NOMO-1 treated with dmso at 0.1 percent for 144 hours (cell line): ENCODE results near the gene ELOVL6.

ENCODE experiments used
- DNase-seq: peaks from one replicate; lab custom pipeline; 2025; ENCODE audit not compliant: unreplicated experiment; lab: John Stamatoyannopoulos, UW

The ELOVL6 gene

DNA sequence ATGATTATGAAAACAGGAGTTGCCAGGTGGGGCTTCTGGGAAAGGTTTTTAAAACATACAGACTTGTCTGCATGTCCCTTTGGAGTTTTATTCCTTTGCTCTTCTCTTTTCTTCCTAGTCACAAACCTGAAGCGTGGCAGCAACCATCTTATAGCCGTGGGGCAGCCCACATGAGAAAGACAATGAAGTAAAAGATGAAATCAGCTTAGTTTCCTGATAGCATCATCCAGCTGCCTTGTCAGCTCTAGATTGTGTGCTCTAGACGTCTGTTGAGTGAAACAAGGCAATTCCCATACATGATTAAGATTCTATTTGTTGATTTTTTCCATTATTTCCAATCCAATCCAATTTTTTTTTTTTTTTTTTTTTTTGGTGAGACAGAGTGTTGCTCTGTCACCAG is 68.9 kb downstream of the ELOVL6 start:
- no peak for DNase-seq

DNA sequence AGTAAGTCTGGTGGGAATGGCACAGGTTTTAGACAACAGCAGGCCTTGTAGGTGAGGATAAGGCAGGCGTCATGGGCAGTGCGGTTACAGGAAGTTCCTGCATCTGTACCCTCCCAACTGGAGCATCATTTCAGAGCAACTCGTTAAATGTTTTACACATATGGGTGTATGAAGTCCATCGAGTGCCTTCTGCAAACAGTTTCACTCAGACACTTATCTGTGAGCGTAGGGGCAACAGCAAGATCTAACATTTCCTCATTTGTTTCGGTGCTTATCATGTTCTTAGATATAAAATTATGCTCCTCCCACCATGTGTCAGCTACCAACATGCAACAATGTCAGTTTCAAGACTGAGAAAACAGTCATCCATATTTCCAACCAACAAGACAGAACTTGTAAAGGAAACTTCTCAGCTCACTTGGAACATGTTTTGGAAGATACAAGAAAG is 69.9 kb downstream of the ELOVL6 start:
- DNase-seq: no peak

DNA sequence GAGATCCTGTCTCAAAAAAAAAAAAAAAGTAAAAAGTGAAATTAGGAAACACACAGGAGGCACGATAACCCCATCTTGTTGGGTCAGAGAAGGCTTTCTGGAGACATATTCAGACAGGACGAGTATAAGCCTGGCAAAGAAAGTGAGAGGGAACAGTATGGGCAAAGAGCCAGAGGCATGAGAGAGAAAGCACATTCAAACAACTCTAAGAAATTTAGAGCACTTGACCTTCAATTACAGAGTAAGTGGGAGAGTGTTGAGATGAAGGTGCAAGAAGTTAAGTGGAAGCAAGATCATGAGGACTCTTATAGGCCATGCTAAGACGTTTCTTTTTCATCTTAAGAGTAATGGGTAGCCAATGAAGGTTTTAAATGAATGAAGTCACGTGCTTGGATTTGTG is 70.4 kb downstream of the ELOVL6 start:
- DNase-seq: no peak

DNA sequence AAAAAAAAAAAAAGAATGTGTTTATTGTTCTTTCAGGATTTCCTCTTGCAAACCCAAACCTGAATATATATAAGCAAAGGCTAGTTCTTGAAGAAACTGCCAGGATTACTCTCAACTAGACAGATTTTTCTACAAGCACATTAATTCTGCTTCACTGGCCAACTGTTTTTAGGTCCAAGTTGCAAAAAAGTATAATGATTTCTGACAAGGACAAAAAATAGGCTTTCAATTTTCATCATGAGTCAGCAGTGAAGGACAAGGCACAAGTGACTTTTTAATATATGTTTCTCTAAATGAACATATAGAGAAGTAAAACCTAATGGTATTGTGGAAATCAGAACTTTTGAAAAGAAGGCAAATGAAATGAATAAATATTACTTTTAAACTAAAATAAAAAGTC is 73.7 kb downstream of the ELOVL6 start:
- DNase-seq: no peak

DNA sequence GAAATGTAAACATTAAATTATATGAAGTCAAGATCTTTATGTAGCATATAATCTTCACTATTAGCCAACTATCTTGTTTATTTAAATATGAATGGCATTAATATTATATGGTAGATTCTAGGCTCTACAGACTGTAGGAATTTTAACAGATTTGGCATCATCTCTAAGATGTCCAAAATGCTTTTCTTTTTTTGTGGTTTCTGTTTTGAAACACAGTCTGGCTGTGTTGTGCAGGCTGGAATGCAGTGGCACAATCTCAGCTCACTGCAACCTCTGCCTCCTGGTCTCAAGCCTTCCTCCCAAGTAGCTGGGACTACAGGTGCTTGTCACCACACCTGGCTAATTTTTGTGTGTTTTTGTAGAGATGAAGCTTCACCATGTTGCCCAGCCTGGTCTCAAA is 76.2 kb downstream of the ELOVL6 start:
- no peak for DNase-seq

DNA sequence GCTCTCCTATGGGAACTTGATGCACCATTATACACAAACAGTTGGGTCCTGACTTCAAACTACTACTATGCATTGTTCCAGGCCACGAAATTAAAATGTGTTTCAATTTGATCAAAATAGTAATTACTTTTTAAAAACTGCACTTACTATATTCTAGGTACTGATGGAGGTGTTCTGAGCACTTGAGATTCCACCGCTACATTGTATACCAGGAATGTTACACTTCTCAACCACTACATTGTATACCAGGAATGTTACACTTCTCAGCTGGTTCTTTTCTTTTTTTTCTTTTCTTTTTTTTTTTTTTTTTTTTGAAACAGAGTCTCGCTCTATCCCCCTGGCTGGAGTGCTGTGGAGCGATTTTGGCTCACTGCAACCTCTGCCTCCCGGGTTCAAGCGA is 77.9 kb downstream of the ELOVL6 start:
- no peak for DNase-seq

DNA sequence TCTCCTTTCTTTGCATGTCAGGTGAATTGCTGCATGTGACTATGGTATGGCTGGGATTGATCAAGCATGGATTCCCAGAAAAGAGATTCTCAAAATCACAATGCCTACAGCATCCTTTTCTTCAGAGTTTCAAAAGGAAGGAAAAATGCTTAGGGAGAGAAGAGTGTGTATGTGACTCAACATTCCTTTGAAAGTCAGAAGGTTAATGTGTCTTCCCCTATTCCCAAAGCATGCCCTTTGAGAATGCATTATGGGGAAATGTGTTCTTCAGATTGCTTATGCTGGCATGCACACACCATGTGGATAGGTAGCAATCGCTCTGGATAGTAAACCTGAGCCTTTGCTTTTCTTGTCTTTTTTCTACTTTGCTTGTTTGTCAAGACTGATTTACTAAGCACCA is 78.5 kb downstream of the ELOVL6 start:
- no peak for DNase-seq

DNA sequence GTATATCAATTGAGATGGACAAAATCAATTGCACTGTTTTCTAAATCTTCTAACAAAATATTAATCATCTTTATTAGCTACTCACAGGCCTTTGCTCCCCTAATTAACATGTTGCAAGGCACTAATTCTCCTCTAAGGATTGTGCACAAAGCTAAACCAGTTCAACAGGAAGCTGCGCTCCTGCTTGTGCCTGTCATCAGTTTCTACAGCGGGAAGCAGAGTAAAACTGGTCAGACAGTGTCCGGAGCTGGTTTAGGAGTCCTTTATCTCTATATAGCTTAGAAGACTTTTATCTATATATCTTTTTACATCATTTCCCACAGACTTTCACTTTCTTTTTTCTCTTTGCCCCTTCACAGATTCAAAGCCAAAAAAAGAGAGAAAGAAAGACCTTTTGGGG is 79.1 kb downstream of the ELOVL6 start:
- DNase-seq: no peak

DNA sequence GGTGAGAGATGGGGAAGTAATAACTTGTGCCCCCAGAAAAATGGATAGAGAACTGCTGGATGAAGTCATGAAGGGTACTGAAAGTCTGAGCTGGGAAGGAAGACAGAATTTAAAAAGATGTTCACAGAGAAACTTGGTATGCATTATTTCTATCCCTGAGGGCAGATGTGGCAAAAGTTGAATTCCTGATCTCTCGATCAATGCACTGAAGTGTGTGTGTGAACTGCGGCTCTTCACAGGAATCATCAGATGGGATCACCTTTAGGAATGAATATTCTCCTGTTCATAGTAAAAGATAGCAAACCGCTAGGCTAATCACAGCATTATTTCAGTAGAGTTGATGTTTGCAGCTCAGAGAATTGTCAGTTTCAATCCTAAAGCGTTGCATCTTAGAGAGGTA is 86.4 kb downstream of the ELOVL6 start:
- no peak for DNase-seq

DNA sequence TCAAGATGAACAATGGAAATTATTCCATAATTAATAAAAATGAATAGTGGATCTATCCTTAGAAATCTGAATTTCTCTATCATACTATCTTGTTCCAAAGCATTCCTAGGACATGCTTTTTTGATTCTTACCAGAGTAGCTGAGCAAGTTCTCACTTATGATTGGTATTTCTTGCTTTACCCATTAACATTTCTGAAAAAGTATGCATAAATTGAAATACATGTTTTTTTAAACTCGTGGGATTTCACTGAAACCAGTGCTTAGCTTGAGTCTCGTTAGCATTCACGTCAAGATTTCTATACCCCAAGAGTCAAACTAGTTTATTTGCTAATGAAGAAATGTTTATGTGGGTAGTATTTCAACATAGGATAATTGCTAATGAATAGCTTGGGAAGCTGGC is 89.0 kb downstream of the ELOVL6 start:
- DNase-seq: no peak

DNA sequence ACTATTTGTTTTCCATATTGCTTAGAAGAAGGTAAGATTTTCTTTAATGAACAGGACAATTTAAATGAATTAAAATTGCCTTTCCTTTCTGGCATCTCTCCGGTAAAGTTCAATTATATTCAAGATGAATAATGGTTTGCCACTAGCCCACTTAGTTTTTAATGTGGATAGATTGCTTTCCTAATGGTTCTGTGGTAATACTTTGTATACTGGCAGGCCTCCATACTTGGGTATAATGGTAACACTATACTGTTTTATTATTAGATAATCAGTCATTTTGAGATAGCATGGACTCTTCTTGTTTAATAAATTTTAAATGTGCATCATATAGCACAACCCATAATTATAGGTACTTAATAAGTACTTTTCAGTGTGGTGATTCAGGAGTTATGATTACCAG is 89.5 kb downstream of the ELOVL6 start:
- no peak for DNase-seq

DNA sequence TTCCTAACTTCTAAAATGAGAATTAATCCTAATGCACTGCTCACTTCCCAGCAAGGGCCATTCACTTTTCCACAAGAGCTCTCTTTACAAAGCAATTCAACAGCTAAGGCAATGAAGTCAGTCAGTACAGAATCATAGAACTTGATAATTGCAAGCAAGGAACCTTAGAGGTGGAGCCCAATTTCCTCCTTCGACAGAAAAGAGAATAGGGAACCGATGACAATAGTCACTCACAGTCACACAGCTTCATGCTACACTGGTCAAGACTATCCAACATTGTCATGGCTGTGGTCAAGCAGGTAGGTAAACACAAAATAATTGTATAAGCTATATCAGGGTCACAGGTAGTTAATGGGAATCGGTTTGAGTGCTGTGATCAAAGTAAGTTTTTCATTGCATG is 90.0 kb downstream of the ELOVL6 start:
- DNase-seq: no peak

DNA sequence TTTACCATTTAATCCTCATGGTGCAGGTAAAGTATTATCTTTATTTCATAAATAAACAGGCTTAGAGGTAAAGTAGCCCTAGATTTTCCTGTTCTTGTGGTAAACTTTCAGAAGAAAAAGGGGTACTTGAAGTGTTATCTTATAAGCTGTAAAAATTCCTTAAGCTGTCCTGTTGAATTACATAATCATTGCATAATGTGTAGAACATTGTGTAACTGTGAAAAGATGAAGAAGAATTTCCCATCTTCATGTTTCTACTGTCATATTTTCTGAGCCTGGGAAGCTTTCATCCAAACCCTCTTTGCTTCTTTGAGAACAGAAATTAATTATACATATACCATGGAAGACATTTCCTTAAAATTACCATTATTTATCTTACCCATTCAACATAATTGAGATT is 90.5 kb downstream of the ELOVL6 start:
- no peak for DNase-seq

DNA sequence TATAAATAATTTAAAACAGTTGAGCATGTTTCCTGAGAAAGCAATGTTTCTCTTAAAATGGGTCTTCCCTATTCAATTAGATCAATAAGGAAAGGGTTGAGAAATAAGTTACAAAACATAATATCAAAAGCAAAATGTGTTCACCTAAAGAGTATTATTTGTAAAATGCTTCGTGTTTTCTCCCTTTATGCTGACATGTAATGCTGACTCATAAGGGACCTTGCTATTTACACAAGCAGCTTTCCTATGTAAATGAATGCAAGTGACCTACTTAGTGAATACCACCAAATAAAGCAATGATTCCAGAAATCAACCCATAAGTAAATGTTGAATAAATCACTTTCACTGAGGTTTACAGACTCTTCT is 91.5 kb downstream of the ELOVL6 start:
- no peak for DNase-seq

DNA sequence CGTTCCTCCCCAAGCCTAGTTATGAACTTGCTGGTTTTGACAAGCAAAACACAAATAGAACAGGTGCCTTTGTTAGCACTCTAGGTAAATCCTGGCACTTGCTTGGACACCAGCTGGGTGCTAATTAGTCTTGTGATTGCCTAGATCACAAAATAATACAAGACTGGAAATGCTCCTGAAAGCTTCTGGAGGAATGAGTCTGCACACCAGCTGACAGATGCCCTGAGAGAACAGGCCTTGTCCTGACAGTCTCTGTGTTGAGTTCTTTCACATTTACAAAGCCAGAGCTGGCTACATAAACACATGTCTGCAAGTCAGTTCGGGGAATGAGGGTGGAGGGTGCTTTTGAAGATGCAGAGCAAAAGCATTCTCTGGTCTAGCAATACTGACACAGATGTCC is 93.8 kb downstream of the ELOVL6 start:
- DNase-seq: no peak

DNA sequence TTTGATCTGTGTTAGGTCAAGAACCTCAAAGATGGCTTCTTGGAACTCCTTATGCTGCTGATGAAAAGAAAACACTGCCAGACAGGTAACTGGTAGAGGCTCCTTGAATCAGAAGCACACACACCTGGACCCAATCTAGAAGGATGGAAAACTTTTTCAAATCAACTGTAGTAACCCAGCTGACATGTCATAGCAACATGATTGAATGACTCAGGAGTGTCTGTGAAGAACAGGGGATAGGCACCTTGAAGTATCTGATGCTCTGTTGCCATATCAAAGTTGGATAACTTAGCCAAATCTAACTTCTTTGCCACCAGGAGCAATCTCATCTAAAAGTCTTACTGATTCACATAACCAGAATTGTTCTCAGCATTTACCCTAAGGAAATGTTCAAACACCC is 98.8 kb downstream of the ELOVL6 start:
- no peak for DNase-seq

DNA sequence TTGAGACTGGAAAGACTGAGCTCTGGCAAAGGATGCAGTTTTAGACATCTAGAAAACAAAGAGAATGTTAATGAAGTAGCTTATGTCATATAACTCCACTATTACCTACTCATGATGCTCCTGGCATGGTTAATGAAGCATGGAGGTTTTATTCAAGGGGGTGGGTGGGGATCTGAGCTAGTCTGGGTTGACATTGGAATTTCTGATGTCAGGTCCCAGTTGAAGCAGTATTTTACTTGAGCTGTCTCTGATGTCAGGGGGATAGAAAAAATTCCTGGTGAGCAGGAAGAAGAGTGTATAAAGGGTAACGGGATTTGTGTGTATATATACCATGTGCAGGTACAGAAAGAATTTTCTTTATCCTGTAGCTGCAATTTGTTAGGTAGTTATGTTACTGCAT is 102.0 kb downstream of the ELOVL6 start:
- DNase-seq: no peak

DNA sequence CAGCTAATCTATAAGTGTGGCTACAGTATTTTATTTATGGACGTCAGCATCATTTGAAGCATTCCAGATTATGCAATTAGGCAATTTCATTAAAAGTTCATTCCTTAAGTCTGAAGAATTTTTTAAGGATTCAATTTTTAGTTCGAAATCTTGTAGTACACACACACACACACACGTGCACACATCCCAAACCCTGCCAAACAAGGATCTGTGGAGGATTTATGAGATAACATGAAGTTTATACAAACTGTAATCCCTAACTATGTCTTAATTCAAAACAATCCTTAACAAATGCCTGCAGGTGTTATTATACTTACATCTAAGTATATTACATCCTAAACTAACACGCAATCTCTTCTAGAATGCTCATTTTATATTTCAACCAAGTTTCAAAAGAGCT is 105.8 kb downstream of the ELOVL6 start:
- no peak for DNase-seq

DNA sequence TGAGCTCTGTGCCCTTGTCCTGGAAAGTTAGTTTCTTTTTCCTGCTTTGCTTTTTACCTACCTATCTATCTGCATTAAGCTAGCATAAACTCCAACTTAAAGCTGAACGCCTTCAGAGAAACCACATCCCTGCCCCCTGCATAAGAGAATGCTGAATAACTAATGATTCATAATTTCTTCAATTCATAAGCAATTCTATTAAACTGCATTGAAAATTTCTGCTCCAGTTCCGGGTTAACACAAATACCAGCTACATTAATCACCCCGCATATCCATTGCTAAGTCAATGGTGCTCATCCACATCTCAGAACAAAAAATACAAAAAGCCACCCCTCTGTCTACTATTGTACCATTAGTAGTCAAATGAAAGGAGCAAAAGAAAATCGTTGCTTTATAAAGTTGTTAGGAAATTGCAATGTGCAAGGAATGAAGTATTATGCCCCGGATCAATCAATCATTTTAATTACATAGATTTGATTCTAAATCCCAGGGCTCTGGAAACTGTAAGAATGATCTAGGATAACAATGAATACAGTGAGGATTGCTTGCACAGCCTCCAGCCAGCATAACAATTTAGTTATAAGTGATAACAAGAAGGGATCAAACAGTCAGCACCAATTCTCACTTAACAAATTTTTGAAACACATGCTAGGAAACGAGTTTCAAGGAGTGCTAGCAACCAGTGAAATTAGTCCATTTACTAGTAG is 106.8 kb downstream of the ELOVL6 start:
- no peak for DNase-seq

DNA sequence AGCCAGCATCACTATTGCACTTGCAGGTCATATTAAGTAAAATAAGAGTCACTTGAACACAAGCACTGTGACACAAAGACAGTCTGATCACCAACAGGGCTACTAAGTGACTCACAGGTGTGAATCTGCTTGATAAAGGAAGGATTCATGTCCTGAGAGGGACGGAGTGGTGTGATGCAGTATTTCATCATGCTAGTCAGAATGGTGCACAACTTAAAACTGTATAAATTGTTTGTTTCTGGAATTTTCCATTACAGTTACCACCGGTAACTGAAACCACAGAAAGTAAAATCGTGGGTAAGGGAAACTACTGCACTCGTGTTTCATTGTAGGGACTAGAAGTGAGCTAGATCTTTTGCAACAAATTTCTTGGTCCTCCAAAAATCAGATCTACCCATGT is 109.7 kb downstream of the ELOVL6 start:
- DNase-seq: no peak

DNA sequence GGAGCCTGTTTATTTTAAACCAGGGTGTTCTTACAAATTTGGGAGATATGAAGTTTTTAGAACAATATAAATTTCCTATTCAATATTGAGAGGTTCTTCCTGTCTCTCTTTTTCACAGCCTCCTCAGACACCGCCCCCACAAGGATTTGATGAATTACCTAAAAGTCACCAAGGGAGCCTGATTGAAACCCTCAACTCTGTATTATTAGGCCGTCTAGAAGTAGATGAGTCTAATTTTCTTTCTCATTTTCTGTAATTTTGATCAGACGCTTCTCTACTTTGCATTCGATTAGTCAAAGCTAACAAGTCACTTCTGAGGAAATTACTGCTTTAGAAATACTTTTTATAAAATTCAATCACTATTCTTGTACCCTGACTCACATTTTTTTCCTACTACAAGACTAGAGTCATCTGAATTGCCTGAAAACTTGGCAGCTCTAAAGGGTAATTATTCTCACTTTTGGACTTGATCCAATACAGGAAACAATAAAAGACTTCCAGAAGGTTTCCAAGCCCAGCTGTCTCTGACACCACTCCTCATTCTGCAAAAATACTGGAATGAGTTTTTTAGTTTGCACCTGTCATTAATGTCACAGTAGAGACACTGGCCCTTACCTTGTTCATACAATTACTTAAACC is 111.2 kb downstream of the ELOVL6 start:
- DNase-seq: no peak

DNA sequence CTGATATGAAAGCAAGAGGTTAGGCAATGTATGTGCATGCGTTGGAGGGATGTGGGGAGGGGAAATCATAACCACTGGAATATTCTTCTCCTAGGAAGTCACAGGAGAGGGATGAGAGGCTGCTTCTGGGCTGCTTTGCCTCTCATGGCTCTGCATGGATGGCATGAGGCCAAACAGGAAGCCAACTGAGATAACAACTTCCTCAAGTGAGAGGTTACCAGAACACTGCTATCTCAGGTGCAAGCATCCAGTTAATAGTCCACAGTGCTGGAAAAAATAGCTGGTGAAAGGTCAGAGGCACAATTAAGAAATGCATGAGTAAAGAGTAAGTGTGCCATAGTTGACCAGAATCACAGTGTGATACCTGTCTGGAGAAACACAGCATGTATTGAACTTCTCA is 113.3 kb downstream of the ELOVL6 start:
- DNase-seq: no peak

DNA sequence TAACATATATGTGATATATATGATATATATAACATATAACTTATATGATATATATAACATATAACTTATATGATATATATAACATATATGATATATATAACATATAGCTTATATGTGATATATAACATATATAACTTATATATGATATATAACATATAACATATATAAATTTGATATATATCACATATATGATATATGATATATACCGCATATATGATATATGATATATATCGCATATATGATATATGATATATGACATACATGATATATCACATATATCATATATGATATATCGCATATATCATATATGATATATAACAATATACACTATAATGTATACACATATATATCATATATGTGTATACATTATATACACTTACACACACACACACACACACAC is 114.3 kb downstream of the ELOVL6 start:
- DNase-seq: no peak
